NB4 (cell line): Measurements from ENCODE around the gene UGT1A3.
"Not testable (repeated sequence)": the region's sequence is repeated elsewhere in the genome, so short reads cannot be mapped to it uniquely, and the experiment has no call there.

Source experiments
- DNase-seq: peaks from one replicate; pipeline ENCODE4 v3.0.0; 2010; ENCODE audit warnings: low read depth
- H3K4me3 ChIP-seq: one replicate; pipeline ENCODE4 v1.5.1; 2011; ENCODE audit warnings: mild to moderate bottlenecking, low read depth, low read length, moderate library complexity
- CTCF ChIP-seq: IDR thresholded peaks from one replicate; pipeline ENCODE4 v1.5.1; 2012; ENCODE audit warnings: low read depth, low read length
- MAX ChIP-seq: IDR thresholded peaks from 2 replicates; pipeline ENCODE4 v1.6.1; 2011; ENCODE audit warnings: low read depth, low read length
- MYC ChIP-seq: IDR thresholded peaks from 2 replicates; pipeline ENCODE4 v1.6.1; 2011; ENCODE audit warnings: low read depth, low read length
- POLR2A ChIP-seq: IDR thresholded peaks from 2 replicates; pipeline ENCODE4 v1.6.1; 2011; ENCODE audit warnings: mild to moderate bottlenecking; ENCODE audit not compliant: insufficient read length; ENCODE audit errors: extremely low read depth

Gene UGT1A3

GRCh38 chr2:233712611-233713261 is 16.1 kb upstream of the UGT1A3 start, which contains the start of gene UGT1A5:
Gene UGT1A5, plus strand, starts transcription at chr2:233712907. Its CDS starts 85 bp downstream, at chr2:233712992.
- H3K4me3 ChIP-seq: no peak within 1 kb of the TSS
- TF ChIP-seq POLR2A: no peak
- TF ChIP-seq CTCF: no peak
- no peak for DNase-seq

- TF ChIP-seq MAX: no peak
- no peak for TF ChIP-seq MYC
- TF ChIP-seq POLR2A: no peak
- no peak for TF ChIP-seq CTCF
- no peak for DNase-seq
- H3K4me3 ChIP-seq: no peak overlapping the region
Observed at GRCh38 chr2:233713262-233713615, 15.6 kb upstream of the UGT1A3 start.

GRCh38 chr2:233714121-233714520 is 14.7 kb upstream of the UGT1A3 start:
- peak; percentile 12 for DNase-seq

GRCh38 chr2:233718552-233718951 is 10.3 kb upstream of the UGT1A3 start, which contains the start of gene UGT1A4:
Gene UGT1A4, plus strand, starts transcription at chr2:233718736. Its CDS starts 85 bp downstream, at chr2:233718821.
- TF ChIP-seq MYC (no peak), MAX (no peak), CTCF (no peak), POLR2A (no peak)
- no peak for DNase-seq
- no peak within 1 kb of the TSS for H3K4me3 ChIP-seq

More at GRCh38 chr2:233714121-233714520, 14.7 kb upstream of the UGT1A3 start:
- TF ChIP-seq CTCF: no peak
- no peak for TF ChIP-seq MYC
- no peak for TF ChIP-seq POLR2A
- no peak for TF ChIP-seq MAX
- no peak overlapping the region for H3K4me3 ChIP-seq

- not testable (repeated sequence) for H3K4me3 ChIP-seq, DNase-seq
Observed at GRCh38 chr2:233736868-233737653, 8.2 kb downstream of the UGT1A3 start.

- TF ChIP-seq MYC (no peak), MAX (no peak), CTCF (no peak), POLR2A (no peak)
- no peak overlapping the region for H3K4me3 ChIP-seq
- no peak for DNase-seq
Observed at GRCh38 chr2:233740870-233741269, 12.0 kb downstream of the UGT1A3 start.
